ENCODE measurements around the gene DEFB114.
"Not testable (repeated sequence)": the region's sequence is repeated elsewhere in the genome, so short reads cannot be mapped to it uniquely, and the experiment has no call there.

Gene DEFB114

GRCh38 chr6:49964064-49964463 is at the start of gene DEFB114:
DEFB114 (minus strand) TSS chr6:49964164; CDS start chr6:49964105, 59 bp downstream.
- DNase-seq = no peak

GRCh38 chr6:50007819-50008218 is 43.9 kb upstream of the DEFB114 start:
- DNase-seq = no peak

- DNase-seq = no peak
Measured at GRCh38 chr6:50003139-50003538, 39.2 kb upstream of the DEFB114 start.

- DNase-seq = no peak
Measured at GRCh38 chr6:49995278-49995677, 31.3 kb upstream of the DEFB114 start.

- DNase-seq = no peak
Measured at GRCh38 chr6:49988900-49989299, 24.9 kb upstream of the DEFB114 start.

- no peak for DNase-seq
Measured at GRCh38 chr6:49987749-49988148, 23.8 kb upstream of the DEFB114 start.

- DNase-seq = no peak
Measured at GRCh38 chr6:49986551-49986950, 22.6 kb upstream of the DEFB114 start.

- DNase-seq = no peak
Measured at GRCh38 chr6:49982046-49982445, 18.1 kb upstream of the DEFB114 start.

- DNase-seq = no peak
Measured at GRCh38 chr6:49980898-49981297, 16.9 kb upstream of the DEFB114 start.

- no peak for DNase-seq
Measured at GRCh38 chr6:49979584-49979983, 15.6 kb upstream of the DEFB114 start.

- no peak for DNase-seq
Measured at GRCh38 chr6:49978332-49979226, 14.6 kb upstream of the DEFB114 start.

- no peak for DNase-seq
Measured at GRCh38 chr6:49969605-49970004, 5.6 kb upstream of the DEFB114 start, which contains the start of gene DEFB113. DEFB113 (minus strand) TSS chr6:49969625; CDS start chr6:49969625, 0 bp downstream.

- DNase-seq = no peak
Measured at GRCh38 chr6:49966823-49967222, 2.9 kb upstream of the DEFB114 start.

- no peak for DNase-seq
Measured at GRCh38 chr6:49966334-49966733, 2.4 kb upstream of the DEFB114 start.

- no peak for DNase-seq
Measured at GRCh38 chr6:49958180-49958579, 5.8 kb downstream of the DEFB114 start.

- DNase-seq = no peak
Measured at GRCh38 chr6:49955847-49956246, 8.1 kb downstream of the DEFB114 start.

- DNase-seq = no peak
Measured at GRCh38 chr6:49951926-49952325, 12.0 kb downstream of the DEFB114 start.

- DNase-seq = no peak
Measured at GRCh38 chr6:49950415-49950751, 13.6 kb downstream of the DEFB114 start.

- no peak for DNase-seq
Measured at GRCh38 chr6:49949062-49949461, 14.9 kb downstream of the DEFB114 start.

- no peak for DNase-seq
Measured at GRCh38 chr6:49946835-49947234, 17.1 kb downstream of the DEFB114 start.

GRCh38 chr6:49944068-49944467 is 19.9 kb downstream of the DEFB114 start:
- not testable (repeated sequence) for DNase-seq

GRCh38 chr6:49939993-49940498 is 23.9 kb downstream of the DEFB114 start:
- no peak for DNase-seq

- no peak for DNase-seq
Measured at GRCh38 chr6:49937811-49938210, 26.2 kb downstream of the DEFB114 start.

- no peak for DNase-seq
Measured at GRCh38 chr6:49937017-49937416, 26.9 kb downstream of the DEFB114 start.

- DNase-seq = no peak
Measured at GRCh38 chr6:49935387-49935786, 28.6 kb downstream of the DEFB114 start.

Measured in NCI-H1417 treated with DMSO at 0.1 percent for 48 hours (cell line).